Mucosa of descending colon (tissue), 3 donors: ENCODE results near the gene PA2G4. TPM values are rescaled to one million over a fixed set of nuclear protein-coding genes. Genes with fewer than 3 reads are reported as not detected.

Source experiments
- ATAC-seq: fragments of 200-7000 bp; cut with Tn5 transposase; one replicate; pipeline ENCODE4 v1.9.1; 2020; ENCODE audit warnings: mild to moderate bottlenecking, moderate library complexity
- DNase-seq, 3 donors: peaks; one replicate each; pipeline ENCODE4 v3.0.0-alpha.2; 2020
- H3K36me3 ChIP-seq: fragments of 200-600 bp; one replicate; pipeline ENCODE4 v1.8.0; 2021; ENCODE audit warnings: low read depth, mild to moderate bottlenecking
- H3K4me1 ChIP-seq: fragments of 200-600 bp; one replicate; pipeline ENCODE4 v1.8.0; 2021; ENCODE audit warnings: low read depth, mild to moderate bottlenecking
- H3K4me3 ChIP-seq: fragments of 200-600 bp; one replicate; pipeline ENCODE4 v1.8.0; 2021; ENCODE audit warnings: mild to moderate bottlenecking
- H3K9me3 ChIP-seq: fragments of 200-600 bp; one replicate; pipeline ENCODE4 v1.8.0; 2021; ENCODE audit warnings: mild to moderate bottlenecking
- intact Hi-C, 2 donors: fragments of 100-400 bp; cut with DNase I in 1 of 2; cut with micrococcal nuclease in 1 of 2; formaldehyde crosslinking; loops; one replicate each; pipeline versions ENCODE4 v1.11.0 to v1.11.1; 2022; cut with DNase I, micrococcal nuclease
- total RNA-seq, 3 donors: library from RNA; stranded (reverse); fragmentation: NEBNext Ultra II Directional in 2 of 3; extraction: Animal tissue kit (Norgen Biotek cat#: 25700) in 2 of 3; gene quantifications; one replicate each; pipeline versions ENCODE4 v1.2.1 to v1.2.4, GENCODE V29; 2021 to 2023
- TF ChIP-seq, protein P1 (sequence below): fragments of 200-600 bp; IDR thresholded peaks from one replicate; pipeline ENCODE4 v1.8.0; 2022; ENCODE audit warnings: antibody characterized with exemption, mild to moderate bottlenecking
- donor health status: DM: no; HTN: no; CAD: no; lungs with moderate emphysema.
- donor health status: DM: no; HTN: no; CAD: no.
- donor health status: DM: no; HTN: yes; CAD: no.

PA2G4 gene
- total RNA-seq, 3 donors from 2014 or later: 61.7 to 94.9 (median 90.3) TPM

DNA sequence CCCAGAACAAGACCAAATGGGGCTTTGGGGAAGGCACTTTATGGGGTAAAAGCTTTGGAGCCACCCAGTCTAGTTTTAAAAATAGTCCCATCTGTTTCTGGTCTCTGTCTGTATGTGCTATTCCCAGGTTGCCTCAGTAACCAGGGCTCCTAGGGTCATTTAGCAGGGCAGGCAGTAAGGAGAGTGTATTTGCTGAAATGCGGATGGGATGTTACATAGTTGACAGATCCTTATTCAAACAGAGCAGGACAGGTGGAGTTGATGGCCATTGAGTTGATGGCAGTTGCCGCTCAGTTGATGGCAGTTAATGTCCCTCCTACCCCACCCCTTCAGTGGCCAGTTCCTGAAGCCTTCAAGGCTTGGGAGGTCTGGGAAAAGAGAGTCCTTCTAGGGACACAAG is 18.3 kb downstream of the PA2G4 start:
- Histone ChIP-seq H3K4me1 (peaks cover 30% of the 10 kb centered on the region), H3K9me3 (no peaks in the 10 kb centered on the region), H3K4me3 (no peak overlapping the region), H3K36me3 (peaks cover 5% of the 10 kb centered on the region)
- DNase-seq (no peak), ATAC-seq (no peak)
- TF ChIP-seq, protein P1, sequence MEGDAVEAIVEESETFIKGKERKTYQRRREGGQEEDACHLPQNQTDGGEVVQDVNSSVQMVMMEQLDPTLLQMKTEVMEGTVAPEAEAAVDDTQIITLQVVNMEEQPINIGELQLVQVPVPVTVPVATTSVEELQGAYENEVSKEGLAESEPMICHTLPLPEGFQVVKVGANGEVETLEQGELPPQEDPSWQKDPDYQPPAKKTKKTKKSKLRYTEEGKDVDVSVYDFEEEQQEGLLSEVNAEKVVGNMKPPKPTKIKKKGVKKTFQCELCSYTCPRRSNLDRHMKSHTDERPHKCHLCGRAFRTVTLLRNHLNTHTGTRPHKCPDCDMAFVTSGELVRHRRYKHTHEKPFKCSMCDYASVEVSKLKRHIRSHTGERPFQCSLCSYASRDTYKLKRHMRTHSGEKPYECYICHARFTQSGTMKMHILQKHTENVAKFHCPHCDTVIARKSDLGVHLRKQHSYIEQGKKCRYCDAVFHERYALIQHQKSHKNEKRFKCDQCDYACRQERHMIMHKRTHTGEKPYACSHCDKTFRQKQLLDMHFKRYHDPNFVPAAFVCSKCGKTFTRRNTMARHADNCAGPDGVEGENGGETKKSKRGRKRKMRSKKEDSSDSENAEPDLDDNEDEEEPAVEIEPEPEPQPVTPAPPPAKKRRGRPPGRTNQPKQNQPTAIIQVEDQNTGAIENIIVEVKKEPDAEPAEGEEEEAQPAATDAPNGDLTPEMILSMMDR: no peak
- intact Hi-C loops: loop anchor here in 1 of 2 donors (10.0 kb wide), 1 partner anchor 62 kb away; the partner anchor contains the start of gene SMARCC2

DNA sequence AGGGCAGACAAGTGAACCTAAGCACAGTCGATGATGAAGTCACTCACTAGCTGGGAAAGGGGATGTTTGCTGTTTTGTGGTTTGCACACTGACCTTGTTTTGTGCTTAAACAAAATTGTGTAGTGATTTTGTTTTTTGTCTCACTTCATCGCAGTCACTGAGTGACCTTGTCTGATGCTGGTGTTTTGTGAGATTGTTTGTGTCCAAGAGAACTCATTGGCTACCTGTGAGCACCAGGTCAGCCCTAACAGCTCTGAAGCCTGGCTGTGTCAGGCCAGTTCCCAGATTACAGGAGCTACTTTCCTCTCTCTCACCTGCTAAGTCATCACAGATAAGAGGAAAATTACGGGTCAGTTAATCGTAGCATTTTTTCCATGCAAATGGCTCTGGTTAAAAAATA is 19.8 kb downstream of the PA2G4 start:
- intact Hi-C loops: loop anchor here in 1 of 2 donors (10.0 kb wide), 1 partner anchor 61 kb away; the partner anchor contains the start of gene SMARCC2
- H3K36me3 ChIP-seq: peaks cover 5% of the 10 kb centered on the region
- H3K4me3 ChIP-seq: no peak overlapping the region
- TF ChIP-seq, protein P1: no peak
- ATAC-seq: no peak
- DNase-seq: no peak
- no peaks in the 10 kb centered on the region for H3K9me3 ChIP-seq
- peaks cover 24% of the 10 kb centered on the region for H3K4me1 ChIP-seq

DNA sequence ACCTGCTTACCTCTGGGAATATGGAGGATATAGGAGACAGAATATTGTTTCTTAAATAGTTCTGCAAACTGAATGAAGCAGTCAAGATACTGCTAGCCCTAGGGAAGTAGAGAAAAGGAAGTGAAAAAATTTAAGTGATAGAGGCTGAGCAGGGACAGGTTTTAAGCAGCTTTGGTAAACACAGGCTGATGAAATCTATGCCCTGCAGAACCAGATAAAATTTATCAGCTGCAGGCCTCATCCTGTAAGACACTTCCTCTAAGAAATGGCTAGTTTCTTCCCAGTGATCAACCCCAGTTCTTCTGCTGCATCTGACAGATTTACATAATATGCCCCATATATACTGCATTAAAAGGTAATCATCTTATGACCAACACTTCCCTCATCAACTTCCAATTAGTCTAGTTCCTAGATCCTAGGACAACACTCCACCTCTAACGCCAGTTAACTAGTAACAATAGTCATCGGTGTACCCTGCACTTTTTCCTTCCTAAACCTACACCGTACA is 22.4 kb downstream of the PA2G4 start:
- Histone ChIP-seq H3K36me3 (peaks cover 5% of the 10 kb centered on the region), H3K4me3 (no peak overlapping the region), H3K9me3 (no peaks in the 10 kb centered on the region), H3K4me1 (peaks cover 22% of the 10 kb centered on the region)
- TF ChIP-seq, protein P1: no peak
- intact Hi-C loops: loop anchor here in 1 of 2 donors (10.0 kb wide), 1 partner anchor 58 kb away; the partner anchor contains the start of gene SMARCC2
- ATAC-seq (no peak), DNase-seq (no peak)

DNA sequence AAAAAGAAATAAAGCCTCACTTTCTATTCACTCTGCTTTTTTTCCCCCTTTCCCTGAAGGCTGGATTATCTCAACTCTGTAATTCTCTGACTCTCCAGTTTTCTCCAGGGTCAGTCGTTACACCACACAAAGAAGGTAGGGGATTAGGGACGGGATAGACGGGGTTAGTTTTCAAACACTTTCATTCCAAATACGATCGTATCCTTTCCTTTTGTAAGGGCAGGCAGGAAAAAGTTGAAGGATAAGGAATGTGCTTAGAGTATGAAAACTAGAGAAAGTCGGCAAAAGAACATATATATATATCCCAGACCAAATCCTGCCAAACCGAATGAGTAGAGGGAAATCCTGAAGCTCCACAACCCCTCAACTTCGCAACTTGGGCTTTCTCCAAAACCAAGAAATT is 23.1 kb downstream of the PA2G4 start:
- peaks cover 22% of the 10 kb centered on the region for H3K4me1 ChIP-seq
- peaks cover 5% of the 10 kb centered on the region for H3K36me3 ChIP-seq
- DNase-seq (no peak), ATAC-seq (no peak)
- TF ChIP-seq, protein P1: no peak
- intact Hi-C loops: loop anchor here in 1 of 2 donors (10.0 kb wide), 1 partner anchor 57 kb away; the partner anchor contains the start of gene SMARCC2
- H3K9me3 ChIP-seq: no peaks in the 10 kb centered on the region
- peak overlapping the region; percentile 49 for H3K4me3 ChIP-seq

DNA sequence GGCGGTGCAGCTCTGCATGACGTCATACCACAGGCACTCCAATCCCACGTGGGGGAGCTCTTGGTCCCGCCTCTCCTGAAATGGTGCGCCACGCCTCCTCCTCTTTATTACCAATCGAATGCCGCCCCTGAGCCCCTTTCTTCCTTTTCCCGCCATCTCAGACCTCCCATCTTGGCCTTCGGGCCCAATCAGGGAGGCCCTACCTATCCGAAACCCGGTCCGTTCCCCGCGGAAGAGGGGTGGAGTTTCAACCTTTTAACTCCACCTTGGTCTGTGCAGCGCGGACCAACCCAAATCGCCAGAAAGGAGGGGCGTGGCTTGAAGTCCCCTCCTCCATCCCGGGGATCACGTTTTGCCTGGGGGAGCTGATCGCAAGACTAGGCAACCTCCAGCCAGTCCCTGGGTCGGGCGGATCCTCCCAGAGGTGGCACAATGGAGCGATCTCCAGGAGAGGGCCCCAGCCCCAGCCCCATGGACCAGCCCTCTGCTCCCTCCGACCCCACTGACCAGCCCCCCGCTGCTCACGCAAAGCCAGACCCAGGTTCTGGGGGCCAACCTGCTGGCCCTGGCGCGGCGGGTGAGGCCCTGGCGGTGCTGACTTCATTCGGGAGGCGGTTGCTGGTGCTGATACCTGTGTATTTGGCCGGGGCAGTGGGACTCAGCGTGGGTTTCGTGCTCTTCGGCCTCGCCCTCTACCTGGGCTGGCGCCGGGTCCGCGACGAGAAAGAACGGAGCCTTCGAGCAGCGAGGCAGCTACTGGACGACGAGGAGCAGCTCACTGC is 23.7 kb downstream of the PA2G4 start, which contains the start of gene ESYT1:
ESYT1 (plus strand) TSS at position 380 of the 782 bp plus-strand sequence; CDS start at position 433, 53 bp downstream.
- intact Hi-C loops: loop anchor here in 1 of 2 donors (10.0 kb wide), 1 partner anchor 57 kb away; the partner anchor contains the start of gene SMARCC2
- TF ChIP-seq, protein P1: no peak
- H3K36me3 ChIP-seq: peaks cover 5% of the 10 kb centered on the region
- DNase-seq (peak; percentile 96 to 99 (median 98)), ATAC-seq (peak; percentile 85)
- H3K9me3 ChIP-seq: no peaks in the 10 kb centered on the region
- peaks cover 22% of the 10 kb centered on the region for H3K4me1 ChIP-seq
- H3K4me3 ChIP-seq: peak within 1 kb of the TSS; percentile 49
